ENCODE results near the gene LBHD2.

Gene LBHD2

DNA sequence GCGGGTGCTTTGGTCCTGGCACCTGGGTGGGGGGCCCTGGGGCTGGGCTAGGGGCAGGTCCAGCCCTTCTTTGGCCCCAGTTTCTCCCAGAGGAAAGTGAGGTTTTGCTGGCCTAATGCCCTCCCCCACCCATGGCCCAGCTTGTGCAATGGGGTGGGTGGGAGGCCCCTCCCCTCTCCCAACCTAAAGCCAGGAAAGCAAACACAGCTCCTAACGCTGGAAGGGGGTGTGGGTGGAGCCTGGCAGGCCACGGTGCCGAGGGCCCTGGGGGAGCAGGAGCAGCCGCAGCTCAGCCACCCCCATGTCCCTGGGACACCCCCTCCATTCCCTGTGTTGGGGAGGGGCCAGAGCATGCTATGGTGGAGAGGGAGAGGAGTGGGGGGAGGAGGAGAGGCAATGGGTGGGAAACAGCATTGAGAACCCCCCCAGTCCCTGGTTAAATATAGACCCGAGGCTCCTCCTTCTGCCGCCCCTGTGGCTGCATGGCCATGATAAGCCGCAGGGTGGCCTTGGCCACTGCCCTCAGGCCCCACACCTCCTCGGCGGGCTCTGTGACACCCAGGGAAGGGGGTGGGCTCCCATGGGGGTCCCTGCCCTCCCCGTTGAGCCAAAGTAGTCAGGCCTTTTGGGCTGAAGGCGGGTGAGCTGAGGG is 15.2 kb downstream of the LBHD2 start:
- TF ChIP-seq CTCF (IDR thresholded peaks at IDR 0.05; ENCODE audit: low read depth, low read length): no peak
- no peak for DNase-seq (ENCODE audit: extremely low read depth, low read depth)

DNA sequence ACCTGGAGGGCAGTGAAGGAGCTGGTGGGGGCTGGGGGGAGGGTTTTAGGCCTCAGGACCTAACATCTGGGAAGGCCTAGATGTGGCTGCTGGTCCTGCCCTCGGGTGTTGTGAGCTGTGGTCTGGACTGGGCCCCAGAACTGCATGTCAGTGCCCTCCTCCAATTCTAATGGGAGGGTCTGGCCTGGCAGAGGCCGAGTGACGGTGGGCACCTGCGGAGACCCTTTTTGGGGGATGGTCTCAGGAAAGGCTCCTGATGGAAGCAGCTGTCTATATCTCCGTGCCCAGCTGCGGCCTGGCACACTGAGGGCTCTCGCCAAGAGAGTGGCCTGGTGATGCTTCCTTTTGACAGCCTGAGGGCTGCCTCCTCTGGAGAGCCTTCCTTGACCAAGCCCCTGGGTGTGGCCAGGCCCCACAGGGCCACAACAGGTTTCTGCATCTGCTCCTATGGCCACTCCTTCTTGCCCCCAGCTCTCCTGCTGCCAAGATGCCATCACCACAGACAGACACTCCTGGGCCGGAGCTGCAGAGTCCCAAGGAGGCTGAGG is 15.8 kb downstream of the LBHD2 start:
- DNase-seq (ENCODE audit: extremely low read depth, low read depth): no peak
- no peak for TF ChIP-seq CTCF (IDR thresholded peaks at IDR 0.05; ENCODE audit: low read depth, low read length)

DNA sequence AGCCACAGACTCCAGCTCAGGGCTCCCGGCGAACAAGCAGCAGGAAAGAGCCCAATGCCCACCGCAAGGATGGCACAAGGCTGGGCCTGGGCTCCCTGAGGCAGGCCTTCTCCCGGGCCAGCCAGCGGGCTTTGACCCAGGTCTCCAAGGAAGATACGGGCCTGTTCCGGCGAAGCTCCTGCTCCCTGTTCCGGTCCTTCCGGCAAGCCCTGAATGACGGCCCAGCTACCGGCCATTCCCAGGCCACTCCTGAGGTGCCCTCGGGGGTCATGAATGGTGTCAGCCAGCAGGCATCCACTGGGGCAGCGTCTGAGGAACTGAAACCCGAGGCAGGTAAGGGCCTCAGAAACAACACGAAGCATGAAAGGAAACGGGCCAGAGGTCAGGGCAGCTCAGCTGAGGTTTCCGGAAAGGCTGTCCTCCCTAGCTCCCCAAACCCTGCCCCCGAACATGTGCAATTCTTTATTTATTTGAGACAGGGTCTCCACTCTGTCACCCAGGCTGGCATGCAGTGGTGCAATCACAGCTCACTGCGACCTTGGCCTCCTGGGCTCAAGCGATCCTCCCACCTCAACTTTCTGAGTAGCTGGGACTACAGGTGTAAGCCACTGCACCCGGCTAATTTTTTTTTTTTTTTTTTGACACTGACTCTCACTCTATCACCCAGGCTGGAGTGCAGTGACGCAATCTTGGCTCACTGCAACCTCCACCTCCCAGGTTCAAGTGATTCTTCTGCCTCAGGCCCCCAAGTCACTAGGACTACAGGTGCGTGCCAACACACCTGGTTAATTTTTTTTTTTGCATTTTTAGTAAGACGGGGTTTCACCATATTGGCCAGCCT is 16.5 kb downstream of the LBHD2 start:
- no peak for TF ChIP-seq CTCF (IDR thresholded peaks at IDR 0.05; ENCODE audit: low read depth, low read length)
- DNase-seq (ENCODE audit: extremely low read depth, low read depth): no peak

DNA sequence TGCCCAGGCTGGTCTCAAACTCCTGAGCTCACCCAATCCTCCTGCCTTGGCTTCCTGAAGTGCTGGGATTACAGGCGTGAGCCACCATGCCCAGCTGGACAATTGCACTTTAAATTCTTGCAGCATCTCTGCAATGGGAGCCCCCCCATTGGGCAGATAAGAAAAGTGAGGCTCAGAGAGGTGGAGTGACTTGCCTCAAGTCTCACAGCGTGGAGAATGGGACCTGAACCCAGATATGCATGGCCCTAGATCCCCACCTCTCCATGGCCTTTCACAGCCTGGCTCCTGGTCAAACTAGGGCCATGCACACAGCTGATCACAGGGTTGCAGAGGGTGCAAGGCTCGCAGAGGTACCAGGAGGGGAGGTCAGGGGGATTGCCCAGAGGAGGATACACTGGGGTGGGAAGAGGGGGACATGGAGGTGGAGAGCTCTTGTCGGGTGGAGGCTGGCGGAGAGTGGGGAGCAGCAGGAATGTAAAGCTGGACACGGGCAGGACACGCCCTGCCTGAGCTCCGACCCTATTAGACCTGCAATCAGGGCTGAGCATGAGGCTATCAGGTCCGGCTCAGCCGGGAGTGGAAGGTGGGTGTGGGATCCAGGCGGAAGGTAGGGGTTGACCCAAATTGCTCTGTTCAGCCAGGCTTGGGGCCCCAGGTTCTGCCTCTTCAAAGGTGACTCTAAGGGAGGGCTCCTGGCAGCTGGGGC is 17.4 kb downstream of the LBHD2 start:
- DNase-seq (ENCODE audit: extremely low read depth, low read depth): no peak

DNA sequence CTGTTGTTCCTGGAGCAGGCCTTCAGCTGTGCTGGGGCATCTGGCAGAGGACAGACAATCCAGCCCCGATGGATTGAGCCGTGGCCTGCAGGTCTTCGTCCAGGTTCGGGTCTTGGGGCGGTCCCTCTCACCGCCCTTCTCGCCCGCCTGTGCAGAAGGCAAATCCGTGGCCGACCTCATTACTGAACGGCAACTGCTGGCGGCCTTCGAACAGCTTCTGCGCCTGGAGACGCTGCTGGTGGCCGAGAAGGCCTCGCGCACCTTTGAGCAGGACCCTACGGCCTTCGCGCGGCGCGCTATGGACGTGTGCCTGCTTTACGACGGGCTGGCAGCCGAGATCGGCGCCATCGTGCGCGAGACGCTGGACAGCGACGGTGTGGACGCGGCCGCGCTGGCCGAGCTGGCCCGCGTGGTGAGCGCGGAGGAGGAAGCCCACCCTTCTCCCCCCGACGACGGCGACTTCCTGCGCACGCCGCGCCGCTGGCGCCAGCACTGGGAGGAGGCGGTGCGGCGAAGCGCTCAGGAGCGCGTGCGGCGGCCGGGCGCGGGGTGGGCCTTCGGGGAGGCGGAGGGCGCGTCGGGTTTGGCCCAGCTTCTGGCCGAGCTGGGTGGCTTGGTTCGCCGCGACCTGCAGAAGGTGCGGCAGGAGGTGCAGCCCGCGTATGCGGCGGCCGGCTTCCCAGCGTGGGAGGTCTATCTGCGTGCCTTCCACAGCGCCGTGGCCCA is 18.1 kb downstream of the LBHD2 start:
- DNase-seq (ENCODE audit: extremely low read depth, low read depth): no peak
- TF ChIP-seq CTCF (IDR thresholded peaks at IDR 0.05; ENCODE audit: low read depth, low read length): no peak

More for the DNA sequence above, 17.4 kb downstream of the LBHD2 start:
- no peak for TF ChIP-seq CTCF (IDR thresholded peaks at IDR 0.05; ENCODE audit: low read depth, low read length)

DNA sequence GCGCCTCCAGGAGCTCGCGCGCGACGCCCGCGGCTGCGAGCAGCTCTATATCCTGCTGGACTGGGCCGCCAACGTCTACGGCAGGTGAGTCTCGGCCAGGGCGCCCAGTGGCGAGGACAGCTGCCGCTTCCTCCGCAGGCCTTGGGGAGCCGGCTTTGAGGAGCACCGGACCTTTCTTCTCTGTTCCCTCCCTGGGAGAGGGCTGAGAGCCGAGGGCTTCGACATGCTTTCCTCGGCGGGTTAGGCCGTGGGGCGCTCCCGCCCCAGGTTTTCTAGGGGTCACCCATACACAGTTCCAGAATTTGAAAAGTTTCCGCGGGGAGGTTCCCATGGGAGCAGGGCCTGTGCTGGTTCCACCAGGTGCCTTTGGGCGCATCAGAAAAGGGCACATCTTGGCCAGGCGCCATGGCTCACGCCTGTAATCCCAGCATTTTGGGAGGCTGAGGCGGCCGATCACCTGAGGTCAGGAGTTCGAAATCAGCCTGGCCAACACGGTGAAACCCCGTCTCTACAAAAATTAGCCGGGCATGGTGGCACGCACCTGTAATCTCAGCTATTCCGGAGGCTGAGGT is 18.8 kb downstream of the LBHD2 start:
- no peak for TF ChIP-seq CTCF (IDR thresholded peaks at IDR 0.05; ENCODE audit: low read depth, low read length)
- DNase-seq (ENCODE audit: extremely low read depth, low read depth): no peak
